Fibroblast of the aortic adventitia (primary cell): ENCODE measurements around the gene MICAL2. TPM values are rescaled to one million over a fixed set of nuclear protein-coding genes. Genes with fewer than 3 reads are reported as not detected.

ENCODE experiments used
- DNase-seq: peaks from one replicate; pipeline ENCODE4 v3.0.0-alpha.2; 2010; ENCODE audit warnings: low read depth
- H3K4me3 ChIP-seq: 2 replicates; pipeline ENCODE4 v1.5.1; 2011; ENCODE audit warnings: low read depth, mild to moderate bottlenecking, control low read depth, low read length, moderate library complexity
- total RNA-seq: library from RNA; depleted of rRNA; stranded (reverse); fragments of >200 nt; gene quantifications from 2 replicates; pipeline ENCODE4 v1.2.3, GENCODE V29; 2012; ENCODE audit warnings: low replicate concordance
- TF ChIP-seq, protein P1 (sequence below): IDR thresholded peaks from 2 replicates; pipeline ENCODE4 v1.5.1; 2011; ENCODE audit warnings: mild to moderate bottlenecking, low read length, control low read depth, inconsistent platforms; ENCODE audit not compliant: insufficient read depth

Gene MICAL2
- total RNA-seq, 1 donor, result 146 TPM

DNA sequence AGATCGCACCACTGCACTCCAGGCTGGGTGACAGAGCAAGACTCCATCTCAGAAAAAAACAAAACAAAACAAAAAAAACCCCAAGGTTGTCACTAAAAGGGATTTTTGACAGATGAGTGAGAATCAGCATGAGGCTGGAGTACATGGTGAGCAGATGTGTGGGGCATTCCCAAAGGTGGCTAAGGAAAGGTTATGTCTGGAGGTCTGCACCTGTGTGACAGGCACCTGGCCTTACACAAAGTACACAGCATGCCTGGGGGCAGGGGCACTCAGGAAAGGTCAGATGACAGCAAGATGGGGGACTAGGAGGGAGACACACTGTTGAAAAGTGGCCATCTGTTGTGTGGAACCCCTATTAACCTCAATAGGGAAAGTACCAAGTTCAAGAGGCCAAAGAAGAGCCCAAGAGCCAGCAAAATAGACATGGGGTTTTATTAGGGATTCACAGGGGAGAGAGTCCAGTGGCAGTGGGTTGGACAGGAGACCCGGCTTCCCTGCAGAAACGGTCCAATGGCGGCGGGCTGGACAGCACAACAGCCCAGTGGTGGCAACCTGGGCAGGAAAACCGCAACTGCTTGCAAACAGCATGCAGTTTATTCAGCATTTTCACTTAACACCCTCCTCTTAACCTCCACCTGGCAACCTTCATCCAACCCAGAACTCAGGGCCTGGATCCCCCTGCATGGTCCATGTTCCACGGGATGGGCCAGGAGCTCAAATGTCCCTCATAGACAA, 101.1 kb downstream of the MICAL2 start:
- TF ChIP-seq, protein P1, sequence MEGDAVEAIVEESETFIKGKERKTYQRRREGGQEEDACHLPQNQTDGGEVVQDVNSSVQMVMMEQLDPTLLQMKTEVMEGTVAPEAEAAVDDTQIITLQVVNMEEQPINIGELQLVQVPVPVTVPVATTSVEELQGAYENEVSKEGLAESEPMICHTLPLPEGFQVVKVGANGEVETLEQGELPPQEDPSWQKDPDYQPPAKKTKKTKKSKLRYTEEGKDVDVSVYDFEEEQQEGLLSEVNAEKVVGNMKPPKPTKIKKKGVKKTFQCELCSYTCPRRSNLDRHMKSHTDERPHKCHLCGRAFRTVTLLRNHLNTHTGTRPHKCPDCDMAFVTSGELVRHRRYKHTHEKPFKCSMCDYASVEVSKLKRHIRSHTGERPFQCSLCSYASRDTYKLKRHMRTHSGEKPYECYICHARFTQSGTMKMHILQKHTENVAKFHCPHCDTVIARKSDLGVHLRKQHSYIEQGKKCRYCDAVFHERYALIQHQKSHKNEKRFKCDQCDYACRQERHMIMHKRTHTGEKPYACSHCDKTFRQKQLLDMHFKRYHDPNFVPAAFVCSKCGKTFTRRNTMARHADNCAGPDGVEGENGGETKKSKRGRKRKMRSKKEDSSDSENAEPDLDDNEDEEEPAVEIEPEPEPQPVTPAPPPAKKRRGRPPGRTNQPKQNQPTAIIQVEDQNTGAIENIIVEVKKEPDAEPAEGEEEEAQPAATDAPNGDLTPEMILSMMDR, result no peak
- H3K4me3 ChIP-seq, result no peak overlapping the region

GRCh38 chr11:12212174-12212820, 101.9 kb downstream of the MICAL2 start:
- TF ChIP-seq, protein P1, result no peak
- no peak for DNase-seq
- no peak overlapping the region for H3K4me3 ChIP-seq

More for the DNA sequence above, 101.1 kb downstream of the MICAL2 start:
- DNase-seq, result no peak

DNA sequence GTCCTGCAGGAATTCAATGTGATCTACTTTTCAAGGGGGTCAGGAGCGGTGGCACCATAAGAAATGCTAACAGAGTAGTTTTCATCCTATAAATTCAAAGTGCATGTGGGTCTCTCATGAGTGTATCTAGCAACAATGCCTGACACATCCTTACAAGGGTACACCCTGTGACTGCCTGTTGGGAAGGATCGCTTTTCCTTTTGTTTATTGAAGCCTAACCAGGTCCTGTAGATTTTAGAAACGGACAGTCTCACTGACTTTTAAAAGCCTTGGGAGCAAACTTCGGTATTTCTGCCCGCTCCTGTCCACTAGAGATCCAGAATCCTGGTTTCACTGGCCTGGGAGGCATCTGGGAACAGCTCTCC, 102.4 kb downstream of the MICAL2 start:
- no peak for DNase-seq
- H3K4me3 ChIP-seq, result no peak overlapping the region
- TF ChIP-seq, protein P1, result no peak

DNA sequence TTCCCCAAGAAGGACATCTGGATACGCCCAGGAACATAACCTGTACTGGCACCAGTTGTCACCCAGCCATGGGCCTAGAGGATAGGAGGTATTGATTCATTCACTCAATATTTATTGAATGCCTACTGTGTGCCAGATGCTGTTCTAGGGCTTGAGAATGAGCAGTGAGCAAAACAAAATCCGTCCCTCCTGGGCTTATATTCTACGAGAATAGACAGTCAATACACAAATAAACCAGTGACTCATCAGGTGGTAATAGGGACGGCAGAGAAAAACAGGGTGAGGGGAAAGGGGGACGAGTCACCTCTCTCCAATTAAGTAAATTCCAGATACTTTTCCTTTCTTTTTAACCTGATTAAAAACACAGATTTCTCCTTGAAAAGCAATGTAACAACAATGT, 103.5 kb downstream of the MICAL2 start:
- DNase-seq, result peak; percentile 56
- H3K4me3 ChIP-seq, result no peak overlapping the region
- TF ChIP-seq, protein P1, result no peak

DNA sequence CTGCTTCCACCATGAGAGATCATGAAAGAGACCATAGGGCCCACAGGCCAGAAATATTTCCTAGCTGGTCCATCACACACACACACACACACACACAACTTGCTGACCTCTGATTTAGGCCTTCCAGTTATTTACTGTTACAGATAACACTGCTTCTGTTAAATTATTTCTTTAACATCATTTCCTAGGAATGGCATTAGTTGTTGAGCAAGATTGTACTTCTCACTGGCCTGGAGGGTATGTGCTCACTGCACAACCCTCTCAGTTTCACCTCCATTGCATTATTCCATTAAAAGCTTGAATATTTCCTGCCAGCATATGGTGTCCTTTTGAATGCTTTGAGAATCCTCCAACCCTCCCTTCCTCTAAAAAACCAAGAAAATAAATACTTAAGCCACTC, 104.4 kb downstream of the MICAL2 start:
- TF ChIP-seq, protein P1, result no peak
- no peak overlapping the region for H3K4me3 ChIP-seq
- peak; percentile 63 for DNase-seq

GRCh38 chr11:12215181-12215593, 104.8 kb downstream of the MICAL2 start:
- DNase-seq, result no peak
- TF ChIP-seq, protein P1, result no peak
- no peak overlapping the region for H3K4me3 ChIP-seq
